ENCODE results near the gene GPR173.

GRCh38 chrX:53086464-53086863 lies 37.9 kb downstream of the GPR173 start:
- no peak for TF ChIP-seq POLR2AphosphoS5 (IDR thresholded peaks at IDR 0.05; ENCODE audit: borderline replicate concordance, low read depth, low read length)
- no peak for TF ChIP-seq EZH2 (IDR thresholded peaks at IDR 0.05)
